HS-5 (cell line): ENCODE results near the gene NDUFV1.

Experiments used
- DNase-seq: peaks from one replicate; pipeline ENCODE4 v3.0.0-alpha.2; 2012; ENCODE audit warnings: low read depth

Gene NDUFV1

GRCh38 chr11:67640758-67641337 lies 34.1 kb downstream of the NDUFV1 start:
- no peak for DNase-seq

DNA sequence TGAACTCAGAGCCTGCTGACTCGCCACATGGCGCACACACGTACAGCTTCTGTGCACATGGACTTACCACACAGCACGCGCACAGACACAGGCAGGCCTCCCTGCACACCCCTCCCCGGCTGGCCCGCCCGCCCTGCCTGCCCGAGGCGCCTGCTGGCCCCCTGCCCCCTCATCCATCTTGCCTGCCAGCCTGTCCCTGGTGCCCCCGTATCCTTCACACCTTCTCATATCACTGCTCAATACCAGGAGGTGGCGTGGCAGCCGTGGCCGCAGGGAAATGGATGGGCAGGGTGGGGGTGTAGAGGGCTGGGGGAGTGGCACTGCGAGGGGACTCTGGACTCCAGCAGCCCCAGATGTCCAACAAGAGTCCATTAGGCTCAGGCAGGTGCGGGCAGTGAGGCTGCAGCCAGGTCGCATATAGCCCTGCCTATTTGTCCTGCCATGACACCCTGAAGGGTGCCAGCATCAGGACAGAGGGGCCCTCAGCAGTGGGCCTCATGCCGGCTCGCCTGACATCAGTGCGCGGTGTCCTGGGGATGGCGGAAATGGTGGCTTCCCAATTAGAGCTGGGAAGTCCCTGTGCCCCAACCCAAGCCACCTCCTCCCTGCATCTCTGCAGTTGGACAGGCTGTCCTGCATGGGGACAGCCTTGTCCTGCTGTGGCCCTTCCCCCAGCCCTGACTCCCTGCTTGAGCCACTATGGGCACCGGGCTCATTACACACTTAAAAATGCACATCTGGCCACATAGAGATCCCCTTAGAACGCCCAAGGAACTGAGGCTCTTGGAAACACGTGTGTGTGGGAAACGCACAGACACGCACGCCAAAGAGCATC lies 34.8 kb downstream of the NDUFV1 start:
- DNase-seq, result no peak

DNA sequence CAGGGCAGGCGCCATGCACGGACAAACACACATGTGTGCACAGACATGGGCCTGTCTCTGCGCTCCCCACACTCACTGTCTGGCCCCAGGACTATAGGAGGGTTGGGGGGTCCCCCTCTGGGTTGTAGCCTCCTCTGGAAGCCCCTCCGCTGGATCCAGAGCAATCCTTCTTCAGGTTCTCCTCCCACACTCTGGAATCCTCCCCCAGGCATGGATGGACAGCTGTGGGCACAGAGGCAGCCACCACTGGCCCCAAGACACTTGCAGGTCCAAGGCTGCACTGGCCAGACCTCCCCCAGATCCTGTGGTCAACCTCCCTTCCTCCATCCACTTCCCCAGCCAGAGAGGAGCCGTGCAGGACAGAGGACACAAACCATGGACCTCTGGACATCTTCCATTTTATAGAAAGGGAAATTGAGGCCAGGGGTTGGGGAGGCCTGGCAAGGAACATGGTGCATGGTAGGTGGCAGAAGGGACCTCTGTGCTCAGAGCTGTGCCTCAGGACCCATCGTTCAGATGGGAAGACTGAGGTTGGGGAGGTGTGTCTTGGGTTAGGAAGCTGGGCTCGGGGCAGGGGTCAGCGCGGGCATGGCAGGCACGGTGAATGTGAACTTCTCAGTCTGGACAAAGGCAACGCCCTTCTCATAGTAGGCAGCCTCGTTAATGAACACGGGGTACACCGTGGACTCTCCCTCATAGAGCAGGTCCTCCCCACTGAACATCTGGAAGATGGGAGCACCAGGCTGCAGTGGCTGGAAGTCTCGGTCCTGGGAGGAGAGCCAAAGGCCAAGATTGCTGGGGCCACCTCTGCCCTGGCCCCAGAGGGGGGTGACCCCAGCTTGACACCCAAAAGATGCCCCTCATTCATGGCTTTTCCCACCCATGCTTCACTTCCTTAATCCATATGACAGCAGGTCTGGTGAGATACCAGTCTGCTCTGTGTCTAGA lies 35.7 kb downstream of the NDUFV1 start:
- no peak for DNase-seq

- no peak for DNase-seq
These were observed 37.3 kb downstream of the NDUFV1 start for GRCh38 chr11:67644042-67644441.

DNA sequence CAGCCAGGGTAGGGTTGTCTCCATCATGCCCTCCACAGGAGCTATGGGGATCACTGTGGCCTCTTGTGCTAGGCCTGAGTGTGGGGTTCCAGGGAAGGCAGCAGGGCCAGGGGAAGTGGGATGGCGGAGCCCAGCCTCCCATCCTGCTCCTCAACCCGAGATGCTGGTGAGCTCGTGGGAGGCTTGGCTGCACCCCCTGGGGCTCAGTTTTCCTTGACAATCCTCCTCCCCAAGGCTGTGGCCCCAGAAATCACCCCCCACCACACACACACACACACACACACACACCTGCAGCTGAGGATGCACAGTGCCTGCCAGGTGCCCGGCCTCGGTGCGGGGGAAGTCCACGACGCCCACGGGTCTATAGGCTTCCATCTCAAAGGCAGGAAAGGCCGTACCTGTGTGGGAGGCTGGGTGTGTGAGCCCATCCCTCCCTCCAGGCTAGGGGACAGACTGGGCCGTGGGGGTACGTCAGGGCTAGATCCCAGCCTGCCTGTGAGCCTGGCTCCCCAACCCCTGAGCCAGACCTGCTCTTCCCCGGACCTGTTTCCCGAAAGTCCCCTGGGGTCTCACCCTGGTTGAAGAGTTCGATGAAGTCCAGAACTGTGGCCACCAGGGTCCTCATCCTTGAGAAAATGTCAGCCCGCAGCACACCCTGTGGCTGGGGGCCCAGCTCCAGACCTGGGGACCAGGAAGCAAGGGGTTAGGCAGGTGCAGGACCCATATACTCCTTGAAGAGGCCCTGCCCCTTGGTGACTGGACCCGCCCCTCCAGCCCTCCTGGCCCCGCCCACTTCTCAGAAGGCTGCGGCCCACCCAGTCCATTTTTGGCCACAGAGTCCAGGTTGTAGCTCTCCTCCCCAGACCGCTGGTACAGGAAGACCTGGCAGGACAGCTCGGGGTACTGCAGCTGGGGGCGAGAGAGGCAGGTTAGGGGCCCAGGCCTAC lies 38.0 kb downstream of the NDUFV1 start:
- DNase-seq, result no peak

GRCh38 chr11:67645521-67646461 lies 39.1 kb downstream of the NDUFV1 start:
- no peak for DNase-seq

DNA sequence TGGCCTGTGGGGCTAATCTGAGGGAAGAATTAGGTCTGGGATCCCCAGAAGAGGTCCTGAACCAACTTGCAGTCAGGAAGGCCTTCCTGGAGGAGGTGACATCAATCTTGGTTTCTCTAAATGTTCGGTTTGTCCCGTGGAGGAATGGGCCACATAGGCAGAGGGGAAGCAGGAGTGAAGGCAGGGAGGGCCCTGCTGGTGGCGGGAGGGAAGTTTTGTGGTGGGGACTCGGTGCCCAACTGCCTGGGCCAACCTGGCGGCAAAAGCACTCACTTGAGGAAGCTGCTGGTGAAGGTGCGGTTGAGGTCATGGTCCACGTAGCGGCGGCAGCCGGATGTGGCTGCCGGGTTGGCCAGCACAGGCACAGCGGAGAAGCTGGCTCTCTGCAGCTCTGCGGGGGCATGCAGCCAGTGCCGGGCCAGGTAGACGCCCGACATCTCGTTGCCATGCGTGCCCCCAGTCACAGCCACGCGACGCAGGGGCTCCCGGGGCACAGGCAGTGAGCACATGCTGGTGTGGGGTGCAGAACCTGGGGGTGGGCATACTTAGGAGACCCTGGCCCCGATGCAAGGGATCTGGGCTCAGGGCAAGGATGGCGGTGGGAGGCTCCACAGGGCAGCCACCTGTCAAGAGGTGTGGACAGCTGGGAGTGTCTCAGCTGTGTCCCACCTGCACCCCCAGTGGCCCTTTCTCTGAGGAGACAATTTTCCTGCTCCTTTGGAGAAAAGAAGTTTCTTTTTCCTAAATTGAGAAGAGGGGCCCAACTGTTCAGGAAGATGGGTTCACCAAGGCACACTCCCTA lies 40.0 kb downstream of the NDUFV1 start:
- DNase-seq, result no peak

DNA sequence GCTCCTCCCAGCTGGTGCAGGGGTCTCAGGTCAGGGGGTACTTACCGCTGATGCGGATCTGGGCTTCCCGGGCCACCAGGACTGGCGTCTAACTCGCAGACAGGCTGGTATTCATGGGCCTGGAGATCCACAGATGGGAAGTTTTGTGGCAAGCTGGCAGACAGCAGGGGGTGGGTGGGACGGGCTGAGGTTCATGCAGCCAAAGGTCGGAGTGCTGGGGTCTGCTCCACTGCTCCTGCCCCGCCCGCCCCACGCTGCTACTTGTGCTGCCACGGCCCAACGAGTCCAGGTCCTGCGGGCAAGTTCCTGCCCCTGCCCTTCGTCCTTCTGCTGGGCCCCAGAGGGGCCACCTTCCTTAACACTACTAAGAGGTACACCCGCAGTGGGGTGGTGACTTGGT lies 40.7 kb downstream of the NDUFV1 start:
- no peak for DNase-seq

GRCh38 chr11:67648140-67648795 lies 41.5 kb downstream of the NDUFV1 start:
- no peak for DNase-seq

DNA sequence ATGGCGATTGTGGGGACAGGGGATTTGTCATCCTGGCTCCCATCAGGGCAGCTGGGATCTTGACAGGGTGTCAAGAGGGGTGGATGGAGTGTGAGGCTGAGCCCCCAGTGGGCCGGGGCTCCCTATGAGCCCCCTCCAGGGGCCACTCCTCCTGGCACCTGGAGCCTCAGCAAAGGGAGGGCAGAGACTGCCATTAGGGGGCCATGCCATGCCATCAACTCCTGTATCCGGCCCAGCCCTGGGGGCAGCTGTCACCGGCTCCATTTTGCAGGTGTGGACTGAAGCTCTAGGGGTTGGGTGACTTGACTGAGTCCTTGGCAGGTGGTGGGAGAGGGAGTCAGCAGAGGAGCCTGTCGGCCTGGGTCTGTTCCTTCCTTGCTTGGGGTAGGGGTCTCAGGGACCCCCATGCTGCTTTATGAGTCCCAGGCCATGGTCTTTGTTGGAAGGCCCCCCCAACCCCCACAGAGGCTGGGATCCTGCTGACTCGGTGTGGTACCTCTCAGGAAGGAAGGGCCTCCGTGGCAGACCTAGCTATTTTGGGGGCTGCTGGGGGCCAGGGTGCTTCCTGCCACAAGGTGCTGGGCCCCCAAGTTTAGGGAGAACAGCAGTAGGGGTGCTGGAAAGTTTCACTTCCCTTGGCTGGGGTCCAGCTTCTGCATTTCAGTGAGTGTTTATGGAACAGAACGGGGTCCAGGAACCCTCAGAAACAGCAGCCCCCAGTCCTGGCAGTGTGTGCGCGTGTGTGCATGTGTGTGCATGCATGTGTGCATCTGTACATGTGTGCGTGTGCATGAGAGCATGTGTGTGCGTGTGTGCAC lies 42.3 kb downstream of the NDUFV1 start:
- DNase-seq, result no peak

GRCh38 chr11:67649634-67650510 lies 43.1 kb downstream of the NDUFV1 start:
- DNase-seq, result no peak

DNA sequence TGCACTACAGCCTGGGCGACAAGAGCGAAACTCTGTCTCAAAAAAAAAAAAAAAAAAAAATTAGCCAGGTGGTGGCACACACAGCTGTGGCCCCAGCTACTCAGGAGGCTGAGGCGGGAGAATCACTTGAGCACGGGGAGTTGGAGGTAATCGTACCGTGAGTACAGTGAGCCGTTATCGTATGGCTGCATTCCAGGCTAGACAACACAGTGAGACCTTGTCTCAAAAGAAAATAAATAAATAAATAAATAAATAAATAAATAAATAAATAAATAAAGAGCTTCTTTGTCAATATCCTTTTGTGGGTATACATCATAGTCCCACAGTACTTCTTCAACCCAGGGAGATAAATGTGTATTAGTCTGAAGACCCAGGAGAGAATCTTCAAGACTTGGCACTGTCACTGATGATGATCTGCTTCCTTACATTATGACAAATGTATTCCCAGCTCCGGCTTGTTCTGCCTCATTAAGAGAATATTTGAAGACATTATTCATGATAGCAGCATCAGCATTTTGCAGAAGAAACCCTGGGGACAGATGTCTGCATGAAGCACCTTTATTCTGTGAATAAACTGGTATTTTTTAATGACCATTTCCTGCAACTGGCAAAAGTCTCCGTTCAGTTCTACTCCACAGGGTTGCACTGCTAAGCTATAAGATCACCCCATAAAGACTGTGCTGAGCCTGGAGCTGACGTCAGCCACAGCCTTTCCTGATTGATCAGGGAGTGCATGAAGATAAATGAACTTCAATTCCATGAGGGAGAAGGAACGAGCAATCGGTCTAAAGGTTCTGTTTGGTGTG lies 45.4 kb downstream of the NDUFV1 start:
- no peak for DNase-seq

DNA sequence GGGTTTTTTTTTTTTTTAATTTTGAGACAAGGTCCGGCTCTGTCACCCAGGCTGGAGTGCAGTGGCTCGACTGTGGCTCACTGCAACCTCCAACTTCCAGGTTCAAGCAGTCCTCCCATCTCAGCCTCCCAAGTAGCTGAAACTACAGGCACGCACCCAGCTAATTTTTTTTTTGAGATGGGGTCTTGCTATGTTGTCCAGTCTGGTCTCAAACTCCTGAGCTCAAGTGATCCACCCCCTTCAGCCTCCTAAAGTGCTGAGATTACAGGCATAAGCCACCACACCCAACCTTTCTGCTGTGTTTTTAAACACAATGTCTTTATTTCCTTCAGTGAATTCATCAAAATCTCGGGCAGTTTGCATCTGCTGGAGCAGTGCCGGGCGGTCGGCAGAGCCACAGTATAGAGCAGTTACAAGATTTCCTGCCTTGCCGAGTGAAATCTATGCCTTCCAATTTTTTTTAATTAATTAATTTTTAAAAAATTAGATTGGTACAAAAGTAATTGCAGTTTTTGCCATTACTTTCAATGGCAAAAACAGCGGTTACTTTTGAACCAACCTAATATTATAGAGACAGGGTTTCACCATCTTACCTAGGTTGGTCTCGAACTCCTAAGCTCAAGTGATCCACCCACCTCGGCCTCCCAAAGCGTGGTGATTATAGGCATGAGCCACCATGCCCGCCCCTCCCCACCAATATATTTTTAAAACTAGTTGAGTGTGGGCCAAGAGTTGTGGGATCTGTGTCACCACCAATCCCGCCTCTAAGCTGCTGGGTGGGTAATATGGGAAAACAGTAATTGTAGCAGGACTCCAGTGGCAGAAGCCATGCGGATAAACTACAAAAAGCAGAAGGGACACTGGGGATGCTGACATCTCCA lies 46.5 kb downstream of the NDUFV1 start:
- no peak for DNase-seq

DNA sequence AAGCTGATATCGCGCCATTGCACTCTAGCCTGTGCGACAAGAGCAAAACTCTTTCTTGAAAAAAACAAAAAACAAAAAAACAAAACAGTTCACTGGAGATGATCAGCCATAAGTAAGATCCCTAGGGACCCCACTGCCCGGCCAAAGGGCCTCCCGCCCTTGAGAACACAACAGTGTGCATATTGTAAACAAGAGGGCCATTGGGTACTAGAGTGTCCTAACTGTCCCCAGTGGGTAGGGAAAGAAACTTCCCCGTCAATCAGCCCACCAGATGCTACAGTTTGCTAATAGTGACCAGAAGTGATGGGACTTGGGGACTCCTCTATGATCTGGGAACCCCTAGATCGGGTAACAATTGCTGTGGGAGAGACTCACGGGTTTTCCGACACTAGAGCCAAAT lies 47.5 kb downstream of the NDUFV1 start:
- no peak for DNase-seq

- no peak for DNase-seq
These were observed 49.7 kb downstream of the NDUFV1 start for GRCh38 chr11:67656278-67656922.
